CD4-positive, alpha-beta T cell treated with Interleukin-12 subunit alpha and Interleukin-12 subunit beta, for 1 hour (primary cell): ENCODE results near the gene PKHD1.
A peak's percentile ranks its signal among the peaks of the same experiment; 100 is the strongest.
"Not testable (repeated sequence)": the region's sequence is repeated elsewhere in the genome, so short reads cannot be mapped to it uniquely, and the experiment has no call there.

Experiments used
- DNase-seq: peaks from one replicate; pipeline ENCODE4 v3.0.0-alpha.2; 2020

Gene PKHD1

GRCh38 chr6:51913265-51913664, 174.1 kb downstream of the PKHD1 start:
- no peak for DNase-seq

GRCh38 chr6:51910851-51911250, 176.6 kb downstream of the PKHD1 start:
- no peak for DNase-seq

- no peak for DNase-seq
Measured at GRCh38 chr6:51908243-51908642, 179.2 kb downstream of the PKHD1 start.

GRCh38 chr6:51901766-51902764, 185.3 kb downstream of the PKHD1 start:
- DNase-seq: no peak

- DNase-seq: no peak
Measured at GRCh38 chr6:51893366-51893765, 194.0 kb downstream of the PKHD1 start.

- DNase-seq: no peak
Measured at GRCh38 chr6:51892750-51893149, 194.7 kb downstream of the PKHD1 start.

- no peak for DNase-seq
Measured at GRCh38 chr6:51892339-51892738, 195.1 kb downstream of the PKHD1 start.

- no peak for DNase-seq
Measured at GRCh38 chr6:51891784-51892183, 195.6 kb downstream of the PKHD1 start.

- no peak for DNase-seq
Measured at GRCh38 chr6:51887859-51888258, 199.6 kb downstream of the PKHD1 start.

- DNase-seq: no peak
Measured at GRCh38 chr6:51885957-51886356, 201.5 kb downstream of the PKHD1 start.

GRCh38 chr6:51868591-51869355, 218.6 kb downstream of the PKHD1 start:
- DNase-seq: no peak

GRCh38 chr6:51866867-51867266, 220.5 kb downstream of the PKHD1 start:
- DNase-seq: no peak

- DNase-seq: no peak
Measured at GRCh38 chr6:51865996-51866395, 221.4 kb downstream of the PKHD1 start.

- no peak for DNase-seq
Measured at GRCh38 chr6:51865176-51865575, 222.2 kb downstream of the PKHD1 start.

- no peak for DNase-seq
Measured at GRCh38 chr6:51857134-51857533, 230.3 kb downstream of the PKHD1 start.

GRCh38 chr6:51856508-51856907, 230.9 kb downstream of the PKHD1 start:
- DNase-seq: no peak

GRCh38 chr6:51855310-51856082, 231.9 kb downstream of the PKHD1 start:
- DNase-seq: peak; percentile 34

GRCh38 chr6:51854876-51855275, 232.5 kb downstream of the PKHD1 start:
- DNase-seq: no peak

GRCh38 chr6:51854347-51854746, 233.1 kb downstream of the PKHD1 start:
- DNase-seq: no peak

- DNase-seq: not testable (repeated sequence)
Measured at GRCh38 chr6:51853109-51853508, 234.3 kb downstream of the PKHD1 start.

GRCh38 chr6:51846531-51846930, 240.9 kb downstream of the PKHD1 start:
- DNase-seq: no peak

- DNase-seq: no peak
Measured at GRCh38 chr6:51844336-51844735, 243.1 kb downstream of the PKHD1 start.

GRCh38 chr6:51843456-51844056, 243.9 kb downstream of the PKHD1 start:
- DNase-seq: no peak
